Lower leg skin (tissue), 4 donors: ENCODE results near the gene PAGE1. TPM values are rescaled to one million over a fixed set of nuclear protein-coding genes. Genes with fewer than 3 reads are reported as not detected.

Source experiments
- DNase-seq, 2 donors: peaks; one replicate each; pipeline ENCODE4 v3.0.0-alpha.2; 2019; ENCODE audit warnings: low spot score in 2 of 2
- H3K4me3 ChIP-seq: fragments of 200-600 bp; sonication (generic); 2 replicates; pipeline ENCODE4 v1.5.1; 2017; ENCODE audit warnings: mild to moderate bottlenecking, low read depth; ENCODE audit not compliant: poor library complexity, severe bottlenecking
- CTCF ChIP-seq, 3 donors: fragments of 450-650 bp; IDR thresholded peaks; one replicate each; pipeline ENCODE4 v1.5.1; 2016; ENCODE audit warnings: antibody characterized with exemption in 3 of 3, mild to moderate bottlenecking in 3 of 3, moderate library complexity in 2 of 3
- POLR2A ChIP-seq, 2 donors: fragments of 450-650 bp; IDR thresholded peaks; one replicate each; pipeline ENCODE4 v1.6.1; 2016 to 2017; ENCODE audit warnings: antibody characterized with exemption in 2 of 2, mild to moderate bottlenecking in 1 of 2, moderate library complexity in 1 of 2
- WGBS, 2 donors: methylation state at CpG; one replicate each; pipeline ENCODE4 v1.1.5; 2018; 5-methylcytosine and 5-hydroxymethylcytosine counted together
- intact Hi-C: fragments of 100-400 bp; cut with DNase I; formaldehyde crosslinking; loops from one replicate; pipeline ENCODE4 v1.15.0; 2023; ENCODE audit warnings: low total_unique reads
- total RNA-seq, 4 donors: library from RNA; depleted of rRNA; stranded (reverse); fragments of >200 nt; gene quantifications; one replicate each; pipeline ENCODE4 v1.1.0, GENCODE V29; 2016

The PAGE1 gene
- total RNA-seq, 4 donors from 2014 or later: not detected

GRCh38 chrX:49673394-49673793 lies 22.4 kb downstream of the PAGE1 start:
- DNase-seq: no peak
- no peak for TF ChIP-seq POLR2A (IDR thresholded peaks at IDR 0.05)
- TF ChIP-seq CTCF (IDR thresholded peaks at IDR 0.05): no peak
- no peak overlapping the region for H3K4me3 ChIP-seq
- intact Hi-C loops: no loop called here
- 89 to 96% methylated on average over 7 to 10 of the region's 12 CpGs for WGBS, 2 donors

- DNase-seq: no peak
- no peak overlapping the region for H3K4me3 ChIP-seq
- WGBS, 2 donors: 82 to 85% methylated on average over 10 of the region's 10 CpGs
- TF ChIP-seq CTCF (IDR thresholded peaks at IDR 0.05): no peak
- TF ChIP-seq POLR2A (IDR thresholded peaks at IDR 0.05): no peak
- intact Hi-C loops: no loop called here
Measured at GRCh38 chrX:49664824-49665223, 31.0 kb downstream of the PAGE1 start.

- 83 to 94% methylated on average over 3 to 4 of the region's 4 CpGs for WGBS, 2 donors
- no peak for DNase-seq
- no peak overlapping the region for H3K4me3 ChIP-seq
- no peak for TF ChIP-seq CTCF (IDR thresholded peaks at IDR 0.05)
- no peak for TF ChIP-seq POLR2A (IDR thresholded peaks at IDR 0.05)
- intact Hi-C loops: no loop called here
Measured at GRCh38 chrX:49661881-49662280, 33.9 kb downstream of the PAGE1 start.

- no peak for DNase-seq
- no peak overlapping the region for H3K4me3 ChIP-seq
- no peak for TF ChIP-seq CTCF (IDR thresholded peaks at IDR 0.05)
- no peak for TF ChIP-seq POLR2A (IDR thresholded peaks at IDR 0.05)
- intact Hi-C loops: no loop called here
- WGBS, 2 donors: 72 to 79% methylated on average over 4 of the region's 4 CpGs
Measured at GRCh38 chrX:49659771-49660170, 36.0 kb downstream of the PAGE1 start.

- intact Hi-C loops: no loop called here
- no peak for DNase-seq
- no peak overlapping the region for H3K4me3 ChIP-seq
- 76 to 80% methylated on average over 3 of the region's 3 CpGs for WGBS, 2 donors
- no peak for TF ChIP-seq POLR2A (IDR thresholded peaks at IDR 0.05)
Measured at GRCh38 chrX:49656533-49656932, 39.3 kb downstream of the PAGE1 start.

GRCh38 chrX:49644991-49645637 lies 50.7 kb downstream of the PAGE1 start:
- TF ChIP-seq POLR2A (IDR thresholded peaks at IDR 0.05) (no peak), CTCF (IDR thresholded peaks at IDR 0.05) (no peak)
- intact Hi-C loops: no loop called here

More at GRCh38 chrX:49644991-49645637, 50.7 kb downstream of the PAGE1 start:
- H3K4me3 ChIP-seq: no peak overlapping the region
- no peak for DNase-seq
- WGBS, 2 donors: 74% methylated on average over 8 of the region's 8 CpGs; no CpG with 5 or more reads in 1 of the 2 donors

Other genes with a start within 250 kb of the PAGE1 start
- gene GAGE12C, start 163.8 kb downstream of the PAGE1 start, total RNA-seq: not detected
- gene GAGE12D, start 154.3 kb downstream of the PAGE1 start, total RNA-seq: not detected
- not detected for gene GAGE12E, start 144.7 kb downstream of the PAGE1 start, total RNA-seq
- gene GAGE12F, start 135.1 kb downstream of the PAGE1 start, total RNA-seq: not detected
- gene GAGE12G, start 125.6 kb downstream of the PAGE1 start, total RNA-seq: not detected
- gene GAGE12H, start 116.0 kb downstream of the PAGE1 start, total RNA-seq: not detected
- gene GAGE2A, start 106.5 kb downstream of the PAGE1 start, total RNA-seq: not detected
- not detected for gene GAGE1, start 97.0 kb downstream of the PAGE1 start, total RNA-seq
- gene PAGE4, start 133.3 kb upstream of the PAGE1 start, total RNA-seq: not detected
- gene USP27X, start 183.5 kb upstream of the PAGE1 start, total RNA-seq: 1 to 10 TPM; 2.8 to 3.7 (median 3.4) TPM
- gene CLCN5, start 226.6 kb upstream of the PAGE1 start, total RNA-seq: 10 to 100 TPM in 1 of 4 donors, 1 to 10 TPM in 3; 5.2 to 31.8 (median 9.0) TPM